ENCODE results near the gene WDR5.

The WDR5 gene

GRCh38 chr9:134126373-134126772 is 9.5 kb upstream of the WDR5 start:
- TF ChIP-seq CTCF (IDR thresholded peaks at IDR 0.05; ENCODE audit: borderline replicate concordance, control extremely low read depth, extremely low read depth, insufficient read depth, missing control alignments): no peak

DNA sequence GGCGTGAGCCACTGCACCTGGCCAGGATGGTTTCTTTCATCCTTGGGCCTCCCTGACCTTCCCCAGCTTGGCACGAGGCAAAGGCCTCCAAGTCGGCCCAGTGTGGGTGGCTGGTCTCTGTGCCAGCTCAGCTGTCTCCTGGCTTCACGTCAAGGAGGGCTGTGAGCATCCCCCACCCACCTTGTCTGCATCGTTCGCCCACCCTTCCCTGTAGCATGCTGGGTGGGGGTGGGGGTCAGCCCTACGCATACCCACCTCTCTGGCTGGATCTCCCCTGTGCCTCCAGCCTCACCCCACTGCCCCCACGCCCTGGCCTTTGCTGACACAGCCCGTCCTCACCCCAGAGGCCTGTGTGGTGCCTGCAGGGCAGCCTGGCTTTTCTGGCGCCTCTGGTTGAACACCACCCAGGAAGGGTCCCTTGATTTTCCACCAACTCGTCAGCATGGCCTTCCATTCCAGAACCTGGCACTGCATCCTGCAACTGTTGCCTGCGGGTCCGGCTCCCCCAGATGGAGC is 8.8 kb upstream of the WDR5 start:
- DNase-seq (ENCODE audit: low spot score): no peak
- TF ChIP-seq CTCF (IDR thresholded peaks at IDR 0.05; ENCODE audit: borderline replicate concordance, control extremely low read depth, extremely low read depth, insufficient read depth, missing control alignments): no peak
- in situ Hi-C loops (cut with MboI; ENCODE audit: low sequenced_read_pairs, unreplicated experiment): no loop called here

More at GRCh38 chr9:134126373-134126772, 9.5 kb upstream of the WDR5 start:
- no peak for DNase-seq (ENCODE audit: low spot score)
- in situ Hi-C loops (cut with MboI; ENCODE audit: low sequenced_read_pairs, unreplicated experiment): no loop called here

DNA sequence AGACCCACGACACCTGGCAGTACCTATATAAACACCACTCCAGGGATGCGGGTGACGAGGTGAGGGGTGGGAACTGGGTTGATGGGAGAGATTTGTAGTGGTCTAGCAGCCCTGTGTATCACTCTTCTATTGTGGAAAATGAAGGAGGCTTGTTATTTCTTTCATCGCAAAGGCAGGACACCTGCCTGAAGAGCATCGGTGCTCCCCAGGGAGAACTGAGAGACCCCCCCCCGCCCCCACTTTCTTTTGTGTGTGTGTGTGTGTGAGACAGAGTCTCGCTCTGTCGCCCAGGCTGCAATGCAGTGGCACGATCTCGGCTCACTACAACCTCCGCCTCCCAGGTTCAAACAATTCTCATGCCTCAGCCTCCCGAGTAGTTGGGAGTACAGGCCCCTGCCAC is 8.3 kb upstream of the WDR5 start:
- no peak for DNase-seq (ENCODE audit: low spot score)
- in situ Hi-C loops (cut with MboI; ENCODE audit: low sequenced_read_pairs, unreplicated experiment): no loop called here
- TF ChIP-seq CTCF (IDR thresholded peaks at IDR 0.05; ENCODE audit: borderline replicate concordance, control extremely low read depth, extremely low read depth, insufficient read depth, missing control alignments): no peak

GRCh38 chr9:134128727-134129679 is 6.9 kb upstream of the WDR5 start:
- in situ Hi-C loops (cut with MboI; ENCODE audit: low sequenced_read_pairs, unreplicated experiment): no loop called here
- DNase-seq (ENCODE audit: low spot score): no peak
- TF ChIP-seq CTCF (IDR thresholded peaks at IDR 0.05; ENCODE audit: borderline replicate concordance, control extremely low read depth, extremely low read depth, insufficient read depth, missing control alignments): no peak

GRCh38 chr9:134130503-134131375 is 5.1 kb upstream of the WDR5 start:
- in situ Hi-C loops (cut with MboI; ENCODE audit: low sequenced_read_pairs, unreplicated experiment): no loop called here
- DNase-seq (ENCODE audit: low spot score): no peak
- no peak for TF ChIP-seq CTCF (IDR thresholded peaks at IDR 0.05; ENCODE audit: borderline replicate concordance, control extremely low read depth, extremely low read depth, insufficient read depth, missing control alignments)

DNA sequence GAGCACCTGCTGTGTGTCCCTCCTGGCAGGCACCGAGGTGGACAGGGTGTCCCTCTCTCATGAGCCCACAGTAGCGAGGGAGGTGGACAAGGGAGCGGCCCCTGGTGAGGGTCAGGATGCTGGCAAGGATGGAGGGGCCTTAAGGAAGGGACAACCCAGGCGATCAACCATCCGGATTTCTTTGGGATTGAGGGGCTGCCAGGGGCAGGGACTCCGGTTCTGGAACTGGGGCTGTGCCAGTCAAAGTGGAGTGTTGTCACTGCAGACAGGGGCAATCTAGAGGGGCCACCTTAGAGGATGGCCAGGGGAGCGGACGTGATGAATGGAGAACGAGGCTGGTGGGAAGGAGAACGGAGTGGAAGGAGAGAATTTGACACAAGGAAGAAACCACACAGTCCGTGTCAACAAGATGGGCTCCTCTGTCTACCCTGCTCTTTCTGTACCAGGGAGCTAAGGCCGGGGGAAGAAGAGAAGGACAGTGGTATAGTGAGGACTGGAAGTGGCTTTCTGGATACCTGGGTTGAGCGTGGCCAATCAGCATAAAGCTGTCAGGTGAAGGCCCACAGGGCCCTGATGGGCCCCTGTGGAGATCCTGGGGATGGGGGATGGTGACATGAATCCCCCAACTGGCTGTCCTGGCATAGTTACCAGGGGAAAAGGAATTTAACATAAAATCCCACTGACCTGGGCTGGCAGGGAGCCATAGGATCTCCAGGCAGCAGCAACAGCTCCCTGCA is 4.2 kb upstream of the WDR5 start:
- DNase-seq (ENCODE audit: low spot score): no peak

More for the DNA sequence above, 4.2 kb upstream of the WDR5 start:
- in situ Hi-C loops (cut with MboI; ENCODE audit: low sequenced_read_pairs, unreplicated experiment): no loop called here
- no peak for TF ChIP-seq CTCF (IDR thresholded peaks at IDR 0.05; ENCODE audit: borderline replicate concordance, control extremely low read depth, extremely low read depth, insufficient read depth, missing control alignments)
